Upper lobe of right lung (tissue), 1 donor: ENCODE results near the gene ABT1. TPM values are rescaled to one million over a fixed set of nuclear protein-coding genes. Genes with fewer than 3 reads are reported as not detected.

Experiments used
- ATAC-seq: fragments of 200-7000 bp; cut with Tn5 transposase; one replicate; pipeline ENCODE4 v1.9.1; 2020; ENCODE audit warnings: mild to moderate bottlenecking, moderate library complexity
- DNase-seq: peaks from one replicate; pipeline ENCODE4 v3.0.0-alpha.2; 2020
- H3K27ac ChIP-seq: fragments of 200-600 bp; one replicate; pipeline ENCODE4 v1.8.0; 2022
- H3K27me3 ChIP-seq: fragments of 200-600 bp; one replicate; pipeline ENCODE4 v1.8.0; 2022; ENCODE audit warnings: mild to moderate bottlenecking
- H3K36me3 ChIP-seq: fragments of 200-600 bp; one replicate; pipeline ENCODE4 v1.8.0; 2022
- H3K4me1 ChIP-seq: fragments of 200-600 bp; one replicate; pipeline ENCODE4 v1.8.0; 2022
- H3K4me3 ChIP-seq: fragments of 200-600 bp; one replicate; pipeline ENCODE4 v1.8.0; 2022; ENCODE audit warnings: mild to moderate bottlenecking
- H3K9me3 ChIP-seq: fragments of 200-600 bp; one replicate; pipeline ENCODE4 v1.8.0; 2022
- CTCF ChIP-seq: fragments of 200-600 bp; IDR thresholded peaks from one replicate; pipeline ENCODE4 v1.8.0; 2022; ENCODE audit warnings: antibody characterized with exemption
- intact Hi-C: fragments of 100-400 bp; cut with DNase I; formaldehyde crosslinking; loops from one replicate; pipeline ENCODE4 v1.11.0; 2022
- total RNA-seq: library from RNA; stranded (reverse); fragmentation: NEBNext Ultra II Directional; extraction: Animal tissue kit (Norgen Biotek cat#: 25700); gene quantifications from one replicate; pipeline ENCODE4 v1.2.1, GENCODE V29; 2021
- donor health status: DM: no; HTN: yes; CAD: no; lungs with severe emphysema.

The ABT1 gene
- total RNA-seq, 1 donor from 2014 or later, result 14.4 TPM

- H3K9me3 ChIP-seq, result no peaks in the 10 kb centered on the region
- peak overlapping the region; percentile 63 for H3K4me3 ChIP-seq
- peaks cover 7% of the 10 kb centered on the region for H3K4me1 ChIP-seq
- no peak for TF ChIP-seq CTCF
- peak overlapping the region; percentile 70 for H3K27ac ChIP-seq
- H3K36me3 ChIP-seq, result no peaks in the 10 kb centered on the region
- peak; percentile 84 for DNase-seq
- ATAC-seq, result peak; percentile 72
- intact Hi-C loops, result no loop called here
- no peaks in the 10 kb centered on the region for H3K27me3 ChIP-seq
These were observed 42.9 kb upstream of the ABT1 start for GRCh38 chr6:26553635-26554446.

- intact Hi-C loops, result no loop called here
- H3K36me3 ChIP-seq, result no peaks in the 10 kb centered on the region
- H3K27ac ChIP-seq, result peak overlapping the region; percentile 70
- no peak for ATAC-seq
- peaks cover 7% of the 10 kb centered on the region for H3K4me1 ChIP-seq
- peak overlapping the region; percentile 63 for H3K4me3 ChIP-seq
- no peak for TF ChIP-seq CTCF
- H3K9me3 ChIP-seq, result no peaks in the 10 kb centered on the region
- no peak for DNase-seq
- no peaks in the 10 kb centered on the region for H3K27me3 ChIP-seq
These were observed 42.4 kb upstream of the ABT1 start for GRCh38 chr6:26554447-26554696.

- Histone ChIP-seq H3K36me3 (no peaks in the 10 kb centered on the region), H3K9me3 (no peaks in the 10 kb centered on the region), H3K27ac (peak overlapping the region; percentile 70), H3K27me3 (no peaks in the 10 kb centered on the region), H3K4me1 (peaks cover 7% of the 10 kb centered on the region), H3K4me3 (peak overlapping the region; percentile 63)
- no peak for ATAC-seq
- no peak for DNase-seq
- intact Hi-C loops, result no loop called here
- TF ChIP-seq CTCF, result no peak
These were observed 41.9 kb upstream of the ABT1 start for GRCh38 chr6:26554697-26555504.

- peaks cover 7% of the 10 kb centered on the region for H3K4me1 ChIP-seq
- TF ChIP-seq CTCF, result no peak
- H3K36me3 ChIP-seq, result no peaks in the 10 kb centered on the region
- DNase-seq, result no peak
- H3K27me3 ChIP-seq, result no peaks in the 10 kb centered on the region
- ATAC-seq, result no peak
- H3K4me3 ChIP-seq, result no peak overlapping the region
- no peak overlapping the region for H3K27ac ChIP-seq
- intact Hi-C loops, result no loop called here
- no peaks in the 10 kb centered on the region for H3K9me3 ChIP-seq
These were observed 41.1 kb upstream of the ABT1 start for GRCh38 chr6:26555505-26556262.

GRCh38 chr6:26556263-26557070 is 40.3 kb upstream of the ABT1 start:
- no peak for ATAC-seq
- Histone ChIP-seq H3K4me3 (no peak overlapping the region), H3K9me3 (no peaks in the 10 kb centered on the region), H3K27ac (no peak overlapping the region), H3K27me3 (no peaks in the 10 kb centered on the region), H3K36me3 (no peaks in the 10 kb centered on the region), H3K4me1 (peaks cover 7% of the 10 kb centered on the region)
- intact Hi-C loops, result no loop called here
- DNase-seq, result no peak
- TF ChIP-seq CTCF, result no peak
